GM12878 (cell line): ENCODE measurements around the gene SLC5A2. TPM values are rescaled to one million over a fixed set of nuclear protein-coding genes. Genes with fewer than 3 reads are reported as not detected.

ENCODE experiments used
- ATAC-seq: fragments of 200-7000 bp; cut with Tn5 transposase; 3 replicates; pipeline ENCODE4 v1.9.1; 2020; ENCODE audit warnings: mild to moderate bottlenecking, moderate library complexity
- BruUV-seq: library from RNA; stranded (reverse); fragments of 400-500 nt; replicated peaks from 2 replicates; lab custom pipeline; 2021; lab: Mats Ljungman, UMichigan
- CTCF ChIA-PET: fragments of 300-600 bp; sonication (Branson Sonifier 250); formaldehyde crosslinking; extraction: SDS; loops from one replicate; lab custom pipeline; 2021; ENCODE audit warnings: inconsistent platforms; lab: Yijun Ruan, JAX
- POLR2A ChIA-PET: fragments of 350-600 bp; formaldehyde crosslinking; extraction: SDS; loops from one replicate; lab custom pipeline; 2021; ENCODE audit warnings: inconsistent platforms; lab: Charles Lee
- RAD21 ChIA-PET: fragments of 300-600 bp; sonication (Branson Sonifier 250); formaldehyde crosslinking; loops from one replicate; lab custom pipeline; 2023; ENCODE audit warnings: antibody characterized with exemption; ENCODE audit not compliant: unreplicated experiment; lab: Charles Lee
- SMC1A ChIA-PET: fragments of 300-600 bp; sonication (Branson Sonifier 250); formaldehyde crosslinking; loops from one replicate; lab custom pipeline; 2023; ENCODE audit not compliant: unreplicated experiment, uncharacterized antibody; lab: Charles Lee
- DNase-seq: peaks from one replicate; pipeline ENCODE4 v3.0.0-alpha.2; 2011; ENCODE audit warnings: low read depth, low spot score
- FAIRE-seq: peaks from 3 replicates; lab custom pipeline; 2011; peaks lifted over from hg19 to GRCh38; lab: Jason Lieb, UNC
- H2AFZ ChIP-seq: 2 replicates; pipeline ENCODE4 v1.6.0; 2011; ENCODE audit warnings: low read depth, low read length, control low read depth; ENCODE audit not compliant: control insufficient read depth
- H3K27ac ChIP-seq: 2 replicates; pipeline ENCODE4 v1.5.1; 2011; ENCODE audit warnings: control low read depth; ENCODE audit not compliant: control insufficient read depth, insufficient read depth
- H3K27me3 ChIP-seq, 2 experiments: replicated peaks in 1 of 2; 2 replicates each; pipeline versions ENCODE4 v1.6.0 to v1.6.1; 2011; ENCODE audit warnings: low read length in 1 of 2; ENCODE audit not compliant: control insufficient read depth in 2 of 2, insufficient read depth in 2 of 2
- H3K36me3 ChIP-seq, 2 experiments: 2 replicates each; pipeline ENCODE4 v1.5.1; 2011; ENCODE audit warnings: low read length in 1 of 2; ENCODE audit not compliant: control insufficient read depth in 2 of 2, insufficient read depth in 2 of 2
- H3K4me1 ChIP-seq: 2 replicates; pipeline ENCODE4 v1.6.1; 2011; ENCODE audit warnings: mild to moderate bottlenecking, low read length, moderate library complexity, mixed read lengths; ENCODE audit not compliant: control insufficient read depth, insufficient read depth
- H3K4me2 ChIP-seq: 2 replicates; pipeline ENCODE4 v1.6.0; 2011; ENCODE audit warnings: control low read depth; ENCODE audit not compliant: control insufficient read depth, insufficient read depth
- H3K4me3 ChIP-seq: fragments of 200-600 bp; sonication (generic); 2 replicates; pipeline ENCODE4 v1.5.1; 2016
- H3K79me2 ChIP-seq: 2 replicates; pipeline ENCODE4 v1.6.0; 2011; ENCODE audit warnings: low read length; ENCODE audit not compliant: control insufficient read depth, insufficient read depth
- H3K9ac ChIP-seq: 2 replicates; pipeline ENCODE4 v1.8.0; 2011; ENCODE audit warnings: low read length, control low read depth, mixed read lengths; ENCODE audit not compliant: control insufficient read depth, insufficient read depth
- H3K9me3 ChIP-seq: replicated peaks from 3 replicates; pipeline ENCODE4 v1.5.1; 2011; ENCODE audit warnings: mild to moderate bottlenecking, low read length; ENCODE audit not compliant: control insufficient read depth, insufficient read depth
- H4K20me1 ChIP-seq: 2 replicates; pipeline ENCODE4 v1.6.0; 2011; ENCODE audit not compliant: control insufficient read depth, insufficient read depth
- JUND ChIP-seq: IDR thresholded peaks from 2 replicates; pipeline ENCODE4 v1.6.1; 2012; ENCODE audit warnings: low read depth, mild to moderate bottlenecking, low read length, improper control_type of control experiment, moderate library complexity
- NFYA ChIP-seq: IDR thresholded peaks from 2 replicates; pipeline ENCODE4 v1.6.1; 2011; ENCODE audit warnings: low read depth, mild to moderate bottlenecking, low read length, improper control_type of control experiment, borderline replicate concordance
- NR2C1 ChIP-seq: fragments of 450-650 bp; IDR thresholded peaks from 2 replicates; pipeline ENCODE4 v1.6.1; 2017; ENCODE audit warnings: antibody characterized with exemption, mild to moderate bottlenecking, moderate library complexity
- PAX5 ChIP-seq: IDR thresholded peaks from 2 replicates; pipeline ENCODE4 v1.6.1; 2011; ENCODE audit warnings: low read depth, low read length, borderline replicate concordance
- RELA ChIP-seq: fragments of 450-650 bp; IDR thresholded peaks from 2 replicates; pipeline ENCODE4 v1.8.0; 2014; ENCODE audit warnings: borderline replicate concordance; ENCODE audit not compliant: partially characterized antibody
- SIX5 ChIP-seq: IDR thresholded peaks from 2 replicates; pipeline ENCODE4 v1.6.1; 2011; ENCODE audit warnings: mild to moderate bottlenecking, low read depth, low read length, moderate library complexity; ENCODE audit not compliant: severe bottlenecking
- SREBF2 ChIP-seq: IDR thresholded peaks from 2 replicates; pipeline ENCODE4 v1.6.1; 2012; ENCODE audit warnings: mild to moderate bottlenecking, low read length
- STAT3 ChIP-seq: IDR thresholded peaks from 2 replicates; pipeline ENCODE4 v1.6.1; 2011; ENCODE audit warnings: low read depth, low read length, improper control_type of control experiment
- YY1 ChIP-seq: IDR thresholded peaks from 2 replicates; pipeline ENCODE4 v1.6.1; 2011; ENCODE audit warnings: low read depth, mild to moderate bottlenecking, low read length
- WGBS: methylation state at CpG from one replicate; pipeline ENCODE4 v1.1.6; 2016; ENCODE audit warnings: low lambda C conversion rate; ENCODE audit not compliant: insufficient replicate concordance, insufficient coverage; ENCODE audit errors: missing lambda C conversion rate; 5-methylcytosine and 5-hydroxymethylcytosine counted together
- in situ Hi-C: fragments of 300-500 bp; cut with MboI; formaldehyde crosslinking; loops from 9 replicates; pipeline ENCODE4 v1.14.3; 2018; ENCODE audit warnings: mixed read lengths
- intact Hi-C: fragments of 100-400 bp; cut with micrococcal nuclease; formaldehyde crosslinking; loops from one replicate; pipeline ENCODE4 v1.14.2; 2022; ENCODE audit not compliant: unreplicated experiment
- polyA plus RNA-seq, 11 experiments: library from polyadenylated mRNA; depleted of rRNA in 4 of 11; unstranded in 6 of 11; stranded (reverse) in 5 of 11; fragments of >200 nt; fragmentation: Nextera tagmentation in 4 of 11; fragmentation: Illumina TruSeq in 1 of 11; extraction: Ambion mirVana in 4 of 11; extraction: Trizol in 1 of 11; gene quantifications; 1 replicate in 1 of 11; 2 replicates in 10 of 11; pipeline versions ENCODE4 v1.2.1 to v1.2.3, GENCODE V29; 2011 to 2016; ENCODE audit warnings: inconsistent platforms in 2 of 11, missing spikeins in 2 of 11, low read depth in 1 of 11
- total RNA-seq, 4 experiments: library from RNA; depleted of rRNA in 3 of 4; stranded (reverse); fragments of >200 nt in 3 of 4; fragmentation: Illumina TruSeq in 1 of 4; extraction: Trizol in 1 of 4; gene quantifications; 2 replicates each; pipeline versions ENCODE4 v1.2.1 to v1.2.3, GENCODE V29; 2013 to 2021
- TF ChIP-seq, protein P1 (sequence below): fragments of 450-650 bp; formaldehyde crosslinking; IDR thresholded peaks from 2 replicates; pipeline ENCODE4 v1.4.0; 2020; ENCODE audit warnings: mild to moderate bottlenecking, moderate library complexity

Gene SLC5A2
- total and polyA plus RNA-seq, 10 of the 15 experiments (the other 5 are each of a cell fraction or from before 2014, with no cell fraction given), result 3.6 to 4.8 (median 4.4) TPM; not detected in 6

DNA sequence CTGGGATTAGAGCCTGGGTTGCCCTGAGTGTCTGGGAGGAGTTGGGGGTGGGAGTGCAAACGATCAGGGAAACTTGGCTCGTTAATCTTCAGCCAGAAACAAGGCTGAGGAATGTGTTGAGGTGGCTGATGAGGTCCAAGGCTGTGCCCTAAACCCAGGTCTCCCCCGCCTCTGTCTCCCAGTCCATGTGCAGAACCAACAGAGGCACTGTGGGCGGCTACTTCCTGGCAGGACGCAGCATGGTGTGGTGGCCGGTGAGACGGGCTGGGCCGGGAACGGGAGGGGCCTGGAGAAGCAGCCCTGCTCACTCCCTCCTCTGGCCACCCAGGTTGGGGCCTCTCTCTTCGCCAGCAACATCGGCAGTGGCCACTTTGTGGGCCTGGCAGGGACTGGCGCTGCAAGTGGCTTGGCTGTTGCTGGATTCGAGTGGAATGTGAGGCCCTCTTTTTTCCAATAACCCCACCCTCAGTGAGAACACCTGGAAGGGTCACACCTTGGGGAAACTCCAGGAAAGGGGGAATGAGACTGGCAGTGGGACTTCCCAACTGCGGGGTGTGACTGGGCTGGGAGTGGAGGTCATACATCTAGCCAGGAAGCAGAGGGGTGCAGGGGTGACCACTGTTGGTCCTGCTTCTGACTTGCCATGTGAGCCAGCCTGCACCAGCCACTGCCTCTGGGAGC is 1.7 kb downstream of the SLC5A2 start:
- no peak for FAIRE-seq
- DNase-seq, result no peak
- Histone ChIP-seq H3K4me1 (0 out of 2 replicates have a peak, but pooled peaks cover 3% of the 10 kb centered on the region), H3K9me3 (no peaks in the 10 kb centered on the region), H3K79me2 (no peaks in the 10 kb centered on the region), H3K27ac (no peak overlapping the region), H3K27me3 (peaks cover 0 to 2% of the 10 kb centered on the region in 2 experiments; a peak in 3 of 4 replicates), H4K20me1 (no peaks in the 10 kb centered on the region), H3K4me2 (no peak overlapping the region), H3K36me3 (no peaks in the 10 kb centered on the region; a peak in 1 of 4 replicates)
- intact Hi-C loops (no loop called here), in situ Hi-C loops (no loop called here)
- SMC1A ChIA-PET, result interaction anchor here (0.7 kb wide), 1 partner anchor 298 kb away, joined by 4 read pairs; no protein-coding TSS in a partner anchor
- WGBS, result 41% methylated on average over 12 of the region's 14 CpGs
- TF ChIP-seq PAX5 (no peak), STAT3 (no peak), NFYA (no peak), SREBF2 (no peak), YY1 (no peak), JUND (no peak), RELA (no peak), NR2C1 (no peak), SIX5 (no peak)
- TF ChIP-seq, protein P1, sequence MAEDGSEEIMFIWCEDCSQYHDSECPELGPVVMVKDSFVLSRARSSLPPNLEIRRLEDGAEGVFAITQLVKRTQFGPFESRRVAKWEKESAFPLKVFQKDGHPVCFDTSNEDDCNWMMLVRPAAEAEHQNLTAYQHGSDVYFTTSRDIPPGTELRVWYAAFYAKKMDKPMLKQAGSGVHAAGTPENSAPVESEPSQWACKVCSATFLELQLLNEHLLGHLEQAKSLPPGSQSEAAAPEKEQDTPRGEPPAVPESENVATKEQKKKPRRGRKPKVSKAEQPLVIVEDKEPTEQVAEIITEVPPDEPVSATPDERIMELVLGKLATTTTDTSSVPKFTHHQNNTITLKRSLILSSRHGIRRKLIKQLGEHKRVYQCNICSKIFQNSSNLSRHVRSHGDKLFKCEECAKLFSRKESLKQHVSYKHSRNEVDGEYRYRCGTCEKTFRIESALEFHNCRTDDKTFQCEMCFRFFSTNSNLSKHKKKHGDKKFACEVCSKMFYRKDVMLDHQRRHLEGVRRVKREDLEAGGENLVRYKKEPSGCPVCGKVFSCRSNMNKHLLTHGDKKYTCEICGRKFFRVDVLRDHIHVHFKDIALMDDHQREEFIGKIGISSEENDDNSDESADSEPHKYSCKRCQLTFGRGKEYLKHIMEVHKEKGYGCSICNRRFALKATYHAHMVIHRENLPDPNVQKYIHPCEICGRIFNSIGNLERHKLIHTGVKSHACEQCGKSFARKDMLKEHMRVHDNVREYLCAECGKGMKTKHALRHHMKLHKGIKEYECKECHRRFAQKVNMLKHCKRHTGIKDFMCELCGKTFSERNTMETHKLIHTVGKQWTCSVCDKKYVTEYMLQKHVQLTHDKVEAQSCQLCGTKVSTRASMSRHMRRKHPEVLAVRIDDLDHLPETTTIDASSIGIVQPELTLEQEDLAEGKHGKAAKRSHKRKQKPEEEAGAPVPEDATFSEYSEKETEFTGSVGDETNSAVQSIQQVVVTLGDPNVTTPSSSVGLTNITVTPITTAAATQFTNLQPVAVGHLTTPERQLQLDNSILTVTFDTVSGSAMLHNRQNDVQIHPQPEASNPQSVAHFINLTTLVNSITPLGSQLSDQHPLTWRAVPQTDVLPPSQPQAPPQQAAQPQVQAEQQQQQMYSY (CRISPR knock-in tag), result no peak
- TF ChIP-seq, all 136 proteins: peak for 0
- POLR2A ChIA-PET, result no interaction called here
- no peak for ATAC-seq
- Histone ChIP-seq H3K9ac (no peak overlapping the region), H3K4me3 (no peak overlapping the region), H2AFZ (no peak overlapping the region)
- RAD21 ChIA-PET, result no interaction called here
- BruUV-seq, result no TSS peak
- CTCF ChIA-PET, result interaction anchor here (1.6 kb wide), 1 partner anchor 14 kb away, joined by 3 read pairs; no protein-coding TSS in a partner anchor
